ENCODE results near the gene SF3A2. TPM values are rescaled to one million over a fixed set of nuclear protein-coding genes. Genes with fewer than 3 reads are reported as not detected.
A peak's percentile ranks its signal among the peaks of the same experiment; 100 is the strongest.

The SF3A2 gene
- total and polyA plus RNA-seq, 10 of the 15 experiments (the other 5 are each of a cell fraction or from before 2014, with no cell fraction given): 0.33 to 143 (median 30.6) TPM

DNA sequence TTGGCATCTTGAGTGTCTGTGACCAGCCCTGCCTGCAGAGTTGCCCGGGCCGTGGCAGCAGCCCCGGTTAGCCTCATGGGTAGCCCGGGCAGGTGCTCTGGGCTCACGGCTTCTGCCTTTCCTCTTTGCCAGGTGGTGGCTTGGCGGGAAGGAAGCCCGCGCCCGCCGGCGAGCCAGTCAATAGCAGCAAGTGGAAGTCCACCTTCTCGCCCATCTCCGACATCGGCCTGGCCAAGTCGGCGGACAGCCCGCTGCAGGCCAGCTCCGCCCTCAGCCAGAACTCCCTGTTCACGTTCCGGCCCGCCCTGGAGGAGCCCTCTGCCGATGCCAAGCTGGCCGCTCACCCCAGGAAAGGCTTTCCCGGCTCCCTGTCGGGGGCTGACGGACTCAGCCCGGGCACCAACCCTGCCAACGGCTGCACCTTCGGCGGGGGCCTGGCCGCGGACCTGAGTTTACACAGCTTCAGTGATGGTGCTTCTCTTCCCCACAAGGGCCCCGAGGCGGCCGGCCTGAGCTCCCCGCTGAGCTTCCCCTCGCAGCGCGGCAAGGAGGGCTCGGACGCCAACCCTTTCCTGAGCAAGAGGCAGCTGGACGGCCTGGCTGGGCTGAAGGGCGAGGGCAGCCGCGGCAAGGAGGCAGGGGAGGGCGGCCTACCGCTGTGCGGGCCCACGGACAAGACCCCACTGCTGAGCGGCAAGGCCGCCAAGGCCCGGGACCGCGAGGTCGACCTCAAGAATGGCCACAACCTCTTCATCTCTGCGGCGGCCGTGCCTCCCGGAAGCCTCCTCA is 10.4 kb upstream of the SF3A2 start:
- intact Hi-C loops (cut with micrococcal nuclease; ENCODE audit: unreplicated experiment) (no loop called here), in situ Hi-C loops (cut with MboI) (no loop called here)
- ATAC-seq: no peak
- Histone ChIP-seq H4K20me1 (ENCODE audit: control insufficient read depth, insufficient read depth) (no peaks in the 10 kb centered on the region), H2AFZ (ENCODE audit: control insufficient read depth, low read depth, low read length) (no peak overlapping the region), H3K27ac (ENCODE audit: control insufficient read depth, insufficient read depth) (no peak overlapping the region), H3K36me3 (ENCODE audit: control insufficient read depth in 2 of 2, insufficient read depth in 2 of 2, low read length in 1 of 2) (peaks cover 0 to 43% of the 10 kb centered on the region in 2 experiments; a peak in 3 of 4 replicates), H3K9ac (ENCODE audit: control insufficient read depth, insufficient read depth, low read length) (no peak overlapping the region), H3K27me3 (replicated peaks in 1 of 2; ENCODE audit: control insufficient read depth in 2 of 2, insufficient read depth in 2 of 2, low read length in 1 of 2) (no peaks in the 10 kb centered on the region), H3K4me3 (no peak overlapping the region), H3K79me2 (ENCODE audit: control insufficient read depth, insufficient read depth, low read length) (no peaks in the 10 kb centered on the region), H3K4me1 (ENCODE audit: control insufficient read depth, insufficient read depth, low read length) (no peaks in the 10 kb centered on the region; the same call in 1 of the 2 replicates), H3K4me2 (ENCODE audit: control insufficient read depth, insufficient read depth) (no peak overlapping the region), H3K9me3 (replicated peaks; ENCODE audit: control insufficient read depth, insufficient read depth, low read length) (no peaks in the 10 kb centered on the region)
- no TSS peak for BruUV-seq (replicated peaks)
- FAIRE-seq: no peak
- no peak for DNase-seq (ENCODE audit: low read depth, low spot score)
- ChIA-PET SMC1A (ENCODE audit: uncharacterized antibody, unreplicated experiment) (no interaction called here), POLR2A (interaction anchor here (0.5 kb wide), 1 partner anchor 104 kb away, joined by 3 read pairs; no protein-coding TSS in a partner anchor), CTCF (interaction anchor here (1.1 kb wide), 1 partner anchor 52 kb away, joined by 3 read pairs; no protein-coding TSS in a partner anchor), RAD21 (ENCODE audit: unreplicated experiment) (interaction anchor here (0.6 to 1.5 kb wide), 2 partner anchors 10 to 208 kb away, joined by 3 to 4 read pairs; partner anchors contain the start of gene PLEKHJ1)
- 96% methylated on average over 58 of the region's 59 CpGs for WGBS (ENCODE audit: insufficient coverage, insufficient replicate concordance, low lambda C conversion rate, missing lambda C conversion rate)
- 0 out of 2 replicates have a peak, but pooled peaks have one; percentile 6 for TF ChIP-seq POLR2A (IDR thresholded peaks at IDR 0.05; ENCODE audit: low read depth, low read length)
- TF ChIP-seq TCF3 (IDR thresholded peaks at IDR 0.05; ENCODE audit: borderline replicate concordance, insufficient read depth, low read depth, low read length): no peak

- Histone ChIP-seq H3K27me3 (replicated peaks in 1 of 2; ENCODE audit: control insufficient read depth in 2 of 2, insufficient read depth in 2 of 2, low read length in 1 of 2) (no peaks in the 10 kb centered on the region), H3K9me3 (replicated peaks; ENCODE audit: control insufficient read depth, insufficient read depth, low read length) (no peaks in the 10 kb centered on the region), H3K4me2 (ENCODE audit: control insufficient read depth, insufficient read depth) (no peak overlapping the region), H3K79me2 (ENCODE audit: control insufficient read depth, insufficient read depth, low read length) (no peaks in the 10 kb centered on the region), H3K36me3 (ENCODE audit: control insufficient read depth in 2 of 2, insufficient read depth in 2 of 2, low read length in 1 of 2) (peaks cover 0 to 43% of the 10 kb centered on the region in 2 experiments; a peak in 3 of 4 replicates), H4K20me1 (ENCODE audit: control insufficient read depth, insufficient read depth) (no peaks in the 10 kb centered on the region), H3K27ac (ENCODE audit: control insufficient read depth, insufficient read depth) (no peak overlapping the region), H2AFZ (ENCODE audit: control insufficient read depth, low read depth, low read length) (no peak overlapping the region), H3K9ac (ENCODE audit: control insufficient read depth, insufficient read depth, low read length) (no peak overlapping the region), H3K4me1 (ENCODE audit: control insufficient read depth, insufficient read depth, low read length) (no peaks in the 10 kb centered on the region; the same call in 1 of the 2 replicates), H3K4me3 (no peak overlapping the region)
- WGBS (ENCODE audit: insufficient coverage, insufficient replicate concordance, low lambda C conversion rate, missing lambda C conversion rate): 84% methylated on average over 46 of the region's 53 CpGs
- in situ Hi-C loops (cut with MboI): no loop called here
- SMC1A ChIA-PET (ENCODE audit: uncharacterized antibody, unreplicated experiment): no interaction called here
- no TSS peak for BruUV-seq (replicated peaks)
- ATAC-seq (no peak), FAIRE-seq (no peak), DNase-seq (ENCODE audit: low read depth, low spot score) (no peak)
- RAD21 ChIA-PET (ENCODE audit: unreplicated experiment): interaction anchor here (0.9 to 1.5 kb wide), 3 partner anchors 9 to 71 kb away, joined by 3 to 4 read pairs (median 3); partner anchors contain the start of gene PLEKHJ1
- CTCF ChIA-PET: interaction anchor here (0.5 to 2.0 kb wide), 3 partner anchors 51 to 71 kb away, joined by 3 to 6 read pairs (median 3); no protein-coding TSS in a partner anchor
- POLR2A ChIA-PET: interaction anchor here (1.0 kb wide), 1 partner anchor 59 kb away, joined by 5 read pairs; no protein-coding TSS in a partner anchor
- TF ChIP-seq CREM (IDR thresholded peaks at IDR 0.05; ENCODE audit: low read depth): no peak
- no peak for TF ChIP-seq EED (IDR thresholded peaks at IDR 0.05; ENCODE audit: low read depth)
- TF ChIP-seq NFIC (IDR thresholded peaks at IDR 0.05; ENCODE audit: low read depth, low read length): no peak
- no peak for TF ChIP-seq STAT3 (IDR thresholded peaks at IDR 0.05; ENCODE audit: low read depth, low read length)
- no peak for TF ChIP-seq EGR1 (IDR thresholded peaks at IDR 0.05; ENCODE audit: borderline replicate concordance in 1 of 2, low read depth in 2 of 2, low read length in 2 of 2)
- TF ChIP-seq RFX5 (IDR thresholded peaks at IDR 0.05; ENCODE audit: low read depth, low read length): no peak
- TF ChIP-seq PAX8 (IDR thresholded peaks at IDR 0.05): no peak
- TF ChIP-seq BACH1 (IDR thresholded peaks at IDR 0.05; ENCODE audit: borderline replicate concordance): no peak
- intact Hi-C loops (cut with micrococcal nuclease; ENCODE audit: unreplicated experiment): no loop called here
These were observed 9.7 kb upstream of the SF3A2 start for GRCh38 chr19:2226840-2227360.
